ENCODE measurements around the gene CTNNBIP1. TPM values are rescaled to one million over a fixed set of nuclear protein-coding genes. Genes with fewer than 3 reads are reported as not detected.
A peak's percentile ranks its signal among the peaks of the same experiment; 100 is the strongest.

Gene CTNNBIP1
- total RNA-seq, 1 donor from 2014 or later, result 75.5 TPM

- Mint-ChIP-seq H3K27me3 (ENCODE audit: low read depth) (peaks cover 16% of the 10 kb centered on the region), H3K27ac (ENCODE audit: unreplicated experiment) (no peak overlapping the region), H3K9me3 (no peaks in the 10 kb centered on the region), H3K36me3 (ENCODE audit: low read depth) (no peaks in the 10 kb centered on the region), H3K4me1 (peaks cover 39% of the 10 kb centered on the region), H3K4me3 (no peak overlapping the region)
- TF ChIP-seq CTCF (conservative IDR thresholded peaks at IDR 0.05), result no peak
- DNase-seq (ENCODE audit: low read depth, low spot score), result no peak
Observed at GRCh38 chr1:9823693-9823942, 86.5 kb downstream of the CTNNBIP1 start.

GRCh38 chr1:9822897-9823692 is 87.0 kb downstream of the CTNNBIP1 start:
- TF ChIP-seq CTCF (conservative IDR thresholded peaks at IDR 0.05), result no peak
- peak overlapping the region; percentile 92 for H3K27ac Mint-ChIP-seq (ENCODE audit: unreplicated experiment)
- DNase-seq (ENCODE audit: low read depth, low spot score), result no peak
- H3K36me3 Mint-ChIP-seq (ENCODE audit: low read depth), result no peaks in the 10 kb centered on the region
- peaks cover 39% of the 10 kb centered on the region for H3K4me1 Mint-ChIP-seq
- H3K27me3 Mint-ChIP-seq (ENCODE audit: low read depth), result peaks cover 16% of the 10 kb centered on the region
- H3K4me3 Mint-ChIP-seq, result peak overlapping the region; percentile 92
- H3K9me3 Mint-ChIP-seq, result no peaks in the 10 kb centered on the region

- Mint-ChIP-seq H3K27me3 (ENCODE audit: low read depth) (peaks cover 16% of the 10 kb centered on the region), H3K36me3 (ENCODE audit: low read depth) (no peaks in the 10 kb centered on the region), H3K4me1 (peaks cover 39% of the 10 kb centered on the region), H3K4me3 (peak overlapping the region; percentile 92), H3K27ac (ENCODE audit: unreplicated experiment) (peak overlapping the region; percentile 92), H3K9me3 (no peaks in the 10 kb centered on the region)
- DNase-seq (ENCODE audit: low read depth, low spot score), result no peak
- no peak for TF ChIP-seq CTCF (conservative IDR thresholded peaks at IDR 0.05)
Observed at GRCh38 chr1:9822490-9822889, 87.6 kb downstream of the CTNNBIP1 start.

- H3K4me1 Mint-ChIP-seq, result peaks cover 39% of the 10 kb centered on the region
Observed at GRCh38 chr1:9821710-9822109, 88.4 kb downstream of the CTNNBIP1 start.

GRCh38 chr1:9820521-9820920 is 89.5 kb downstream of the CTNNBIP1 start:
- Mint-ChIP-seq H3K4me1 (peaks cover 35% of the 10 kb centered on the region), H3K36me3 (ENCODE audit: low read depth) (peaks cover 2% of the 10 kb centered on the region), H3K27ac (ENCODE audit: unreplicated experiment) (no peak overlapping the region), H3K9me3 (no peaks in the 10 kb centered on the region), H3K4me3 (peak overlapping the region; percentile 58), H3K27me3 (ENCODE audit: low read depth) (peaks cover 11% of the 10 kb centered on the region)
- no peak for DNase-seq (ENCODE audit: low read depth, low spot score)
- no peak for TF ChIP-seq CTCF (conservative IDR thresholded peaks at IDR 0.05)

More at GRCh38 chr1:9821710-9822109, 88.4 kb downstream of the CTNNBIP1 start:
- no peak for TF ChIP-seq CTCF (conservative IDR thresholded peaks at IDR 0.05)
- peaks cover 16% of the 10 kb centered on the region for H3K27me3 Mint-ChIP-seq (ENCODE audit: low read depth)
- H3K4me3 Mint-ChIP-seq, result peak overlapping the region; percentile 92
- no peak overlapping the region for H3K27ac Mint-ChIP-seq (ENCODE audit: unreplicated experiment)
- H3K9me3 Mint-ChIP-seq, result no peaks in the 10 kb centered on the region
- no peak for DNase-seq (ENCODE audit: low read depth, low spot score)
- H3K36me3 Mint-ChIP-seq (ENCODE audit: low read depth), result no peaks in the 10 kb centered on the region

Data from neural crest cell (in vitro differentiated cells).